Hematopoietic multipotent progenitor cell treated with erythropoietin and hydrocortisone succinate and interleukin-3 and kit ligand, for 15 days (in vitro differentiated cells): Measurements from ENCODE around the gene FAM9B.
"Not testable (repeated sequence)": the region's sequence is repeated elsewhere in the genome, so short reads cannot be mapped to it uniquely, and the experiment has no call there.

Experiments used
- DNase-seq: peaks from one replicate; pipeline ENCODE4 v3.0.0-alpha.2; 2015; ENCODE audit warnings: low spot score

FAM9B gene

DNA sequence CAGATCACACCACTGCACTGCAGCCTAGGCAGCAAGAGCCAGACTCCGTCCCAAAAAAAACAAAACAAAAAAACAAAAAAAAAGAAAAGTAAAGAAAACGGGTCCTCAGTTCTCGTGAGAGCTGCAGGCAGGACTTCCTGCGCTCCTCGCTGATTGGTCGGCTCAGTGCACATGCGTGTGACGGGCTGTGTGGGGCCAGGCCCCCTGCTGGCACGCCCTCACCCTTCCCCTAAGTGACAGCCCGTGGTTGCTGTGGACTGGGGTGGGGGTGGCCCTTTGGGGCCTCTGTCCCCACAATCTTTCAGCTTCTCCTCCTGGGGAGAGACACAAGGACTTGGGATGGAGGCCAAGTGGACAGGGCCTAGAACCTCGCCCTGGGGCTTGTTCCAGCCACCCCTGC is at the start of gene FAM9B:
TSS of gene FAM9B (minus strand) at position 139 of the 400 bp plus-strand sequence. CDS start 1,141 bp downstream, outside the sequence.
- no peak for DNase-seq

DNA sequence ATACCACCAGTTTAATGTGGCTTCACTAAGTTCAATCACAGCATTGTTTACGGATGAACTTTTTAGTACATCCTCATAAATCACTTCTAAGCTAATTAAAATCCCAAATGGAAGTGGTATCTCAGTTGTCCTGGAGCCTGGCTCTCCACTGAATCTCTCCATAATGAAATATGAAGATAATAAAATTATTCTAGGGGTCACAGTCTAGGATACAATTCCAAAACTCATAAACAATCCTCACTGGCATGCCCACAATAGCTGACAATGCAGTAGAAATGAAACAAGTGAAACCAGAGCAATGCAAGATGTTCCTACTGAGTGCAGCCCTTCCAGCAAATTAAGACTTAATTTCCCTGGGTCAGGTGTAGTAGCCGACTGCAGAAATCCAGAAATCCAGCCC is 47.3 kb upstream of the FAM9B start:
- no peak for DNase-seq

DNA sequence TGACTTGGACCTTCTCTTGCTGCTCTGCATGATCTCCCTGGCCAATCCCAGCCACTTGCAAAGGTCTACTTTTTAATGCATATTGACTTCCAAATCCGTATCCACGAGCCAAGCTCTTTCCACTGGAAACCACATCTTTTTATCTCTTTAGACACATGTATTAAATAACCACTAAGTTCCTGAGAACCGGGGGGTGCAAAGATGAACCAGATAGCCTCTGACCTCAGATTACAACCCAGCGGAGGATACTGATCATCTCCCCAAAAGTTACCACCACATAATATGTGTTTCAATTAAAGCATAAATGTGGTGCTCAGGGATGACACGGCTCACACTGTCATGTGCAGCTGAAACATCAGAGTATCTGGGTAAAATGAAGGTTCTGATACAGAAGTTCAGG is 40.4 kb upstream of the FAM9B start:
- no peak for DNase-seq

DNA sequence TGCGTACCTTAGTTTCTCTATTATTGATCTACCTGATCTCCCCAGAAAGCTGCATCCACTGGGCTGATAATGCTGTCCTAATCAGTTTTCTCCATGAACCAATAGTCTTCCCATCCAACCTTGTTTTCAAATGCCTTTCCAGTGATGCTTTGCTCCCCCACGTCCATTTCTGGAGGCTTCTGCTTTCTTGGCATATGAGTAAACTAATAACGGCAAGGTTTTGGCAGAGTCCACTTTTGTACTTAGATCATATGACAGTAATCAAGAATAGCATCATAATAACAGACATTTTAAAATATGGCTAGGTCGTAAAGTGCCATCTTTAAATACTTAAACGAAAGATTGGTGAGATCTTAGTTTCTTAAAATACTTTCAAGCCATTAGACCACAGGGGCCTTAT is 38.4 kb upstream of the FAM9B start:
- no peak for DNase-seq

DNA sequence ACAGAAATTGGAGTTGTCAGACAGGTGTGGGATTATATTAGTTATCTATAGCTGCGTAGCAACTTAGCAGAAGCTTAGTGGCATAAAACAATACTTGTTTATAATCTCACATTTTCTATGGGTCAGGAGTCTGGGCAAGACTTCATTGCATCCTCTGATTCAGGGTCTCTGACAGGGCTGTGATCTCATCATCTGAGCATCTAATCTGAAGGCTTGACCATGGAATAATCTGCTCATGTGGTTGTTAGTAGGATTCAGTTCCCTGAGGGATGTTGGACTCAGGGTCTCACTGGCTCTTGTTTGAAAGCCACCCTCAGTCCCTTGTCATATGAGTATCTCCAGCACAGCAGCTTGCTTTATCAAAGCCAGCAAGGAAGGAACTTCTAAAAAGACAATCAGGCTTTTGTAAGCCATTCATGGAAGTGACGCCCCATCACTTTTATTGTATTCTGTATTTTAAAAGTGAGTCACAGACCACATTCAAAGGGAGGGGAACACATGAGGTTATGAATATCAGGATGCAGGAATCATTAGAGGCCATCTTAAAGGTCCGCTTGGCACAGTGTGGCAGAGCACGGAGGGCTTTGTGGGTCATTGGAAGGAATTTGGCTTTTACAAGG is 37.2 kb upstream of the FAM9B start:
- DNase-seq = no peak

DNA sequence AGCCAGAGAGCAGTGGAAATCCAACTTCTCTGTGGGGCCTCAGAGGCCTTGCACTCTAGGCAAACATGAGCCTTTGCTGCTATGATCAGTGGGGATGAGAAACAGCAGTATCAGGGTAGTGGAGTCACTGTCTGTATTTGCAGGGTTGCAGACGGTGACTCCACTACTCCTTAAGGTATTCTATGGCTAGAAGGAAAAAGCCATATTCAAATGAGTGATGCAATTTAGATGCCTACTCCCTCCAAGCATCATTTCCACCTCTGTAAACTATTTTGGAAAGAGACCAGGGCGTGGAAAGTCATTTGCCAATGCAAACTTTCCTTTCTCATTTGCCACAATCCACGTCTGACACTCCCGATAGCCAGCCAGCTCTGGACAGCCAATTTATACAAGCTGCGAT is 35.6 kb upstream of the FAM9B start:
- no peak for DNase-seq

DNA sequence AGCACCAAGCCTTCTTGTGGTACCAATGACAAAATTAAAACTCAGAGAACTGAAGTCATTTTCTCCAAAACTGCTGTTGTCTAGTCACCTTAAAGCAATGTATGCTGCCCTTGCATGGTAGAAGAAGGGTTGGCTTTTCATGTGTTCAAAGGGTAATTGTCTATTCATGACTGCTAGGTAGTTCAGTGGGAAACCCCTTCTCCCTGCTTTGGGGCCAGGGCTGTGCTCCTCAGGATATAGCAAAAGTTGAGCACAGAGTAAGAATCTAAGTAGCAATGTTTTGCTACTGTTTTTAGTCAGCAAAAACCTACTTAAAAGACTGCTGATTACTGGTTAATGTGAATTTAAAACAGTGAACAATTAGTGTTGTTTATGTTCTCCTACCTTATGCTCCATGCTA is 30.8 kb upstream of the FAM9B start:
- DNase-seq = no peak

DNA sequence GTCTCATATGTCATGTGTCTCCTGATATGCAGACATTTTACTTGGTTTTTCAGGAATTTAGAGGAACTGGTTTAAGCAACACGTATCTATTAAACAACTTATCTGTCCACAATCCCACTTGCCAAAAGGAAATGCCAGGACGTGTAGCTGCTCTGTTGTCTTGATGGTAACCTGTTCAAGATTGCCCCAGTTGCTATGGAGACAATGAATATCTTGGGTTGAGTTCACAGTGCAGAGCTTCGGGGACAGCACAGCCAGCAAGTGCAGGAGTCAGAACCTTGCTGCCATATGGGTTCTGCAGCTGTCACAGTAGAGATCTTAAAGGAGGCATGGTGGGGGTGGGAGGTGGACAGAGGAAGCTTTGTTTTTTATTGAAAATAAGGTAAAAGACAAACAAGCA is 28.7 kb upstream of the FAM9B start:
- DNase-seq = no peak

DNA sequence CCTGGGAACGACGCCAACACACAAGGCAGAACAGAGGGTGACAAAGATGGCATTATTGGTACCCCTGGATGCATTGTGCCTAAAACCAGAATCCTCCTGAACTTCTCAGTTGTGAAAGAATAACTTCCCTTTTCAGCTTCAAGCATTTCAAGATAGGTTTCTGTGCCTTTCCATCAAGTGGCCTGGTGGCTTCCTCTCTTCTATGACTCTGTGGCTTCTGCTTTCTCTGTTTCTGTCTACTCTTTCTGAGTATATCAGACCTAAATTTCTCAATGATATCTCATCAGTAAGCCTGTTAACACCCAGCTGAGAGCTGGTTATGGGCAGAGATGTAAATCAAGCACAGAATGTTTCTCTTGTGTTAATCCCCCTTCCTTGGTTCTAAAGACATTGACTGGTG is 21.4 kb upstream of the FAM9B start:
- no peak for DNase-seq

DNA sequence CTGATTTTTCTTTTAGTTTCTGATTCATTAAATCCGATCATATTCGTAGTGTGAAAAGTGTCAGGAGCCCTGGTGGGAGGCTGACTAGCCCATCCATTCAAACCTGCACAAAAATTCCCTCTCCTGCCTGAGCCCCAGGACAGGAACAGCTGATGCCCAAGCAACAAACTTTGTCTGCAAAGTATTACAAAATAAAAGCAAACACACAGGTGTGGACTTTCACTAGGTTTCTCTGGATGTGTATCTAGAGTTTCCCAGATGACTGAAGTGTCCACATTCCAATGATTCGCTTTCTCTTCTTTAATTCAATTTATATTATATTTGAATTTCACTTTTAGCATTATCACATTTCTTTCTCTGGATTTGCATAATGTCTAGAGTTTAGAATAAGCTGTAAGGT is 18.2 kb upstream of the FAM9B start:
- no peak for DNase-seq

DNA sequence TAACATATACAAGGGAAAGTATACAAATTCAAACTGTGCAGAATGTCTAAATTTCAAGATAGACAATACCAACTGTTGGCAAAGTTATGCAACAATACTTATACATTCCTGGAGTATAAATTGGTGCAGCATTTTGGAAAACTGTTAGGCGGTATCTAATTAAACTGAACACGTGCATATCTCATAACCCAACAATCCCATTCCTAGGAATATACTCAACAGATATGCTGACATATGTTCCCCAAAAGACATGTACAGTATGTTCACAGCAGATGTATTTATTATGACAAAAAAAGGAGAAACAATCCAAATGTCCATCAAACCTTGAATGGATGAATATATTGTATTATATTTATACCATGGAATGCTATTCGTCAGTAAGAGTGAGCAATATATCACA is 16.4 kb upstream of the FAM9B start:
- DNase-seq = no peak

DNA sequence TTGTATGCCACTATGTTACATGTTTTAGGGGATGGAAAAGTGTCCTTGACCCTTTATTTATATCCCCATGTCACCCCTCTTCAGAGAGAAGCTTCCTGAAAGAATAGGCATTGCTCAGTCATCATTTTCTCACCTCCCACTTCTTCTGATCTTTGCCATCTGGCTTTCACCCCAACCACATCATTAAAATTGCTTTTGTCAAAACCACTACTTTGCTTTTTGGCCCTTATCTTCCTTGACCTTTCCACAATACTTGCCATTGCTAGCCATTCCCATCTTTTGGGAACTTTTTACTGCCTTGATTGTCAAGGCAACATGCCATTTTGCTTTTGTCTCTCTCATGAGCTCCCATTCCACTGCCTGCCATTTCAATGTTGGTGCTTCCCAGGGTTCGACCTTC is 14.9 kb upstream of the FAM9B start:
- DNase-seq = no peak

DNA sequence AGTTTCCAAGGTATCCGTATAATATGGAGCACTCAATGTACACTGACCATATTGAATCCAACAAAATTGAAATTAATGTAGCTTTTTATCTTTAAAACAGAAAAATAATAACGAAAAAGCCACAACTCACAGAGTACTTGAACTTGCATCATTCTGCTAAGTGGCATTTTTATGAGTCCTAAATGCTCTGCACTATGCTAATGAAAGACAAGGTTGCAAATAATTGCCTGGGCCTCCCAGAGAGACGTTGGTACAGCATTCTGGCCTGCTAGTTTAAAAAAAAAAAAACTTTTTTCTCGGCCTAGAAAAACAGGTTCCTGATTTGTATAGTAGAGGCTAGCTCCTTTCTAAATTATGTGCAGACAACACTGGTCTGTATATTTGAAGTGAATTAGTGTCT is 4.3 kb upstream of the FAM9B start:
- no peak for DNase-seq

DNA sequence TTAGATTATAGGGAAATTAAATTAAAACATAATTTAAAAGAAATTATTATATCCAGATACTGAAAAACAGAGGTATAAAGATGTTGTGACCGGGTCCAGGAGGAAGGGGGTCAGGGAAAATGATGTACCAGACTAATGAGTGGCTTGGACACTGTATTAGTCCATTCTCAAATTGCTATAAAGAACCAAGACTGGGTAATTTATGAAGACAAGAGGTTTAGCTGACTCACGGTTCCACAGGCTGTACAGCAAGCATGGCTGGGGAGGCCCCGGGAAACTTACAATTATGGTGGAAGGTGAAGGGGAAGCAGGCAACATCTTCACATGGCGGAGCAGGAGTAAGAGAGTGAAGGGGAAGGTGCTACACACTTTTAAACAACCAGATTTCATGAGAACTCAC is 3.4 kb upstream of the FAM9B start:
- no peak for DNase-seq

DNA sequence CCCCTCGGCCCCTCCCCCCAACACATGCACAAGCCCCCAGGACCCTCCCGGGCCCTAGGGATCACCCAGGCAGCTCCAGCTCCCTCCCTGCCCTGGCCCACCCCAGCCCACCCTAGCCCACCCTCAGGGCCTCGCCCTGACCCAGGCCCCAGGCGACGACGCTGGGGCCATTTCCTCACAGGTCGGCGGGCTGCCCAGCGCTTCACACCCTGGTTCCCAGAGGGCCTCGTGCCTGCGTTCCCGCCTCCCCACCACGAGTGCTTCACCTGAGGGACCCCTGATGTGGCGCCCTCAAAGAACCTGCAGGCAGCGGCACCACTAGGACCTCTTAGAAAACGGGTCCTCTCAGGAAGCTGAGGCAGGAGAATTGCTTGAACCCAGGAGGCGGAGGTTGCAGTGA is 341 bp downstream of the FAM9B start:
- no peak for DNase-seq

DNA sequence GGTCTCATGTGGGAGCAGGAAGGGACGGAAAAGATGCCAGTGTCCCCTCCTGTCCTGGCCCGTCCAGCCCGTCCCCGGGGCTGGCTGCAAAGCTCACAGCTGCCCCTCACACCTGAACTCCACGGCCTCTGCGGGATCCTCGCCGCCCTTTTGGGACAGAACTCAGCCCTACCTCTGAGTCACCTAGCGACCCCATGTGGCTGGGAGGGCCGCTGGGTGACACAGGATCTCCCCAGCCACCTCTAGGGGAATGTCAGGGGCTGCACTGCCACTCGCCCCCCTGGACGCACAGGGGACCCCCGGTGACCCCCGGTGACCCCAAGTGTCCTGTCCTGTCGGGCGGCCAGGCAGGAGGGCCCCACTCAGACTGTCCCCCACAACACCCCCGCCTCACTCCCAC is 748 bp downstream of the FAM9B start:
- DNase-seq = no peak

DNA sequence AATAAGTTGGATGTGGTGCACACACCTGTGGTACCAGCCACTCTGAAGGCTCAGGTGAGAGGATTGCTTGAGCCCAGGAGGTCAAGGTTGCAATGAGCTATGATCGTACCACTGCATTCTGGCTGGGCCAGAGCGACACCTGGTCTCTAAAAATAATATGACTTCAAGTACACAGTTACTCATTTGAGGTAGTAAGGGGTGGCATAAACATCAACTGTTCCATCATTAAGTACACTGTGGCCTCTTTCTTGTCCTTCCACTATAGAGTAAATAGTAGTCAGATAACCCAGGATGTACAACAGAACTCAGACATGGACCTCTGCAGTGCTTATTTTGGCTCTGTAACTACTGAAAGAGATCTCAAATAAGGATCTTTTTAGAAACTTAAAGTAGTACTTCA is 10.6 kb downstream of the FAM9B start:
- DNase-seq = no peak

DNA sequence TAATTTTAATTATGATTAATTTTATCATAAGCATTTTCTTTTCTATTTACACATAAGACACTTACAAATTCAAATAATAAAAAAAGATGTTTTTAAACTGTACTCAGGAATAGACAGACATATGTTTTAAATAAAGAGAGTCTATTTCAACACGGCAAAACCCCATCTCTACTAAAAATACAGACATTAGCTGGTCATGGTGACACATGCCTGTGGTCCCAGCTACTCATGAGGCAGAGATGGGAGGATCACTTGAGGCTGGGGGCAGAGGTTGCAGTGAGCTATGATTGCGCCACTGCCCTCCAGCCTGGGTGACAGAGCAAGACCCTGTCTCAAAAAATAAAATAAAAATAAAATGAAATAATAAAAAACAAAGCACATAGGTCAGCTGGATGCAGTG is 14.8 kb downstream of the FAM9B start:
- no peak for DNase-seq

DNA sequence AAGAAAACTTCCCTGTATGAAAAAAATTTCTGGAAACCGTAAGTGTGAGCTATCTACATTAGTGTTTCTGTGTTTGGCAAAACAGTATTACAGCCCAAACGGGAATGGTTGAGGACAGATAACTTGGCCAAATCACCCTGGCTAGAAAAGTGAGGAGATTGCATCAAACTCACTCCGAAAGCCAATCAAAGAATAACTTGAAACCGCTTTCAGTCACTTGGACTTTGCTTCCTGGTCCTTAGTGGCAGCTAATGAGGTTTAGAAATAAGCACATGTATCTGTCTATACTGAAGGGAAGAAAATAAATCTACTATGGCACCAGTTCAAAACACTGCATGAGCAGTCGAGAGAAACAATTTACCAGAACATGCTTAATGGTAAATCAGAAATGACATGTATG is 15.6 kb downstream of the FAM9B start:
- DNase-seq = not testable (repeated sequence)

DNA sequence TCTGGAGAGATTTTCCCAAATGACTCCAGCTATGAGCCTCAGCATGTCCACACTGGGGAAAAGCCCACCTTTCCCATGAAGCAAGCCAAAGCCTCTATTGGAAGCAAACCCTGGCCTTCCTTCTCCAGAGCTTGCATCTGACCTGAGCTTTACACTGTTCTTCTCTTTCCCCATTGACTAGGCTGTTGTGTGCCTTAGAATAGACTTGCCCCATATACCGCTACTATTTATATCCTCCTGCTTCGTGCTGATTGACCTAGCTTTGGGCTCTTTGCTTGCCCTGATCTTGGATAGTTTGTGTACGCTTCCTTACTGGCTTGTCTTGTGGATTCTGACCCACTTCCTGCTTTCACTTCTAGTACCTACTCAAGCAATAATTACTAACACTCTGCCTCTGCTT is 30.9 kb downstream of the FAM9B start:
- DNase-seq = no peak

DNA sequence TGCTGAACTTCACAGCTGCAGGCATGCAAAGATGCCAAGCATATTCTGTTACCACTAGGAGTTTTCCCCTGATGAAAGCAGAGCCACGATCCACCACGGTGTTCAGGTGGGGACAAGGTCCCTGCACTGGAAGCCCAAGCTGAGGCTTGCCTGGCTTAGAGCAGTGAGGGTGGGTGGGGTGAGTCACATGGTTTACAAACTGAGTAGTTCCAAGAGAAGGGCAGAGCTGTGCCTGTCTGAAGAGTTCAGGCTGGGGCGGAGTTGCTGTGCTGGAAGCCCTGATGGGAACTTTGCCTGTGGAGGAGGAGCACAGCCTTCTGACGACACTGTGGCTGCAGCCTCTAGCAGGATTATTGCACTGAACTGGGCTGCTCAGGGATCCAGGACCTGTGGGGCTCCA is 45.5 kb downstream of the FAM9B start:
- no peak for DNase-seq

DNA sequence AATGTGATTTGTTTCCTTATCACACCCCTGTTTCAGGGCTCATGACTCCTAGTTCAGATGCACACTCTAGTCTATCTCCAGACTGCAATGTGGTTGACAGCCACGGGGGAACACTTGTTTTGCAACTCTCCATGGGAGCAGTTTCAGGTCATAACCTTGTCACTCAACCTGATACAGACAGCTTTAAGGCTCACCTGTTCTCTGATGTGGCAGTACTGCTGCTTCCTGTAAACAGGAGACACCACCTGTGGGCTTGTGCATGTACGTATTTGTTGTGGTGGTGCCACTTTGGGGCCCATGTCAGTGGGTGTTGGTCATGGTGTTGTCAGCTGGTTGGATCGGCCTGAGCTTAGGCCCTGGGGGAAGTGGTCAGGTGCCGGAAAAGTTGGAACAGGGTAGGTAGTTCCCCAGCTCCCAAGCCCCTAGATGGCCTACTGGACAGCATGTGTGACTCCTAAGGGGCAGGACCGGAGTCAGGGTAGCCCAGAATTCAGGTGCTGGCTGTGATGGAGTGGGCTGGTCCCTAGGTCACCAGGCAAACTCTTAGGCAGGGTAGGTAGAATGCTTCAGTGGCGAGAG is 46.2 kb downstream of the FAM9B start:
- no peak for DNase-seq

DNA sequence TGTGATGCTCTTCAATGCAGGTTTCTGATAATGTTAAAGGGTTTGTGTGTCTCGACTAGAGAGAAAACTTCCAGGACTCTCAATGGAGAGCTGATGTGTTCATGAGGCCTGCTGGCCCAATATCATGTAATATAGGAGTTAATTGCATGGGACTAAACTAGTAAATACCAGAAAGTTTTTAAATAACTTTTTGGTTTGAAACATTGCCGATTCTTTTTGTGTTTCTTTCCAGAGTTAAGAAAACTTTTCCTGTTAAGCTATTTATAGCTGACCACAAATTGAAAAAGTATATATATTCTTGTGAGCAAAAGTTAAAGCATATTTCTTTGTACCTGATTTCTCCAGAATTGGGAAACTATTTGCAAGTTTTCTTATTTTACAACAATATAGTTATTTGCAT is 49.7 kb downstream of the FAM9B start:
- DNase-seq = no peak

DNA sequence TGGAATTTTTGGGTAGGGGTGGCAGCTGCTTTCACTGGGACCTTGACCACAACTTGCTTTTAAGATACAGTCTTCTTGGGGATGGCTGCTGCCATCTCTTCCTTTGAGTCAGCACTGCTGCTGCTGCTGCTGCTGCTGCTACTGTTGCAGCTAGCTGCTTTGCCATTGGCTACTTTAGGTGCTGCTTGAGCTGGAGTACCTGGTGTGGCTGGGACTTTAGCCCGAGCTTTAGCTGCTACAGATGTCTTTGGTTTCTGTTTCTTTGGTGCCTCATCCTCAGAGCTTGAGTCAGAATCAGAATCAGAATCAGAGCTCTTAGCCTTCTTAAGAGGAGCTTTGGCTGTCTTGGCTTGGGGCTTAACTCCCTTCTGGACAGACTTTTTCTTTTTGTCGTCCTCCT is 52.2 kb downstream of the FAM9B start:
- no peak for DNase-seq

DNA sequence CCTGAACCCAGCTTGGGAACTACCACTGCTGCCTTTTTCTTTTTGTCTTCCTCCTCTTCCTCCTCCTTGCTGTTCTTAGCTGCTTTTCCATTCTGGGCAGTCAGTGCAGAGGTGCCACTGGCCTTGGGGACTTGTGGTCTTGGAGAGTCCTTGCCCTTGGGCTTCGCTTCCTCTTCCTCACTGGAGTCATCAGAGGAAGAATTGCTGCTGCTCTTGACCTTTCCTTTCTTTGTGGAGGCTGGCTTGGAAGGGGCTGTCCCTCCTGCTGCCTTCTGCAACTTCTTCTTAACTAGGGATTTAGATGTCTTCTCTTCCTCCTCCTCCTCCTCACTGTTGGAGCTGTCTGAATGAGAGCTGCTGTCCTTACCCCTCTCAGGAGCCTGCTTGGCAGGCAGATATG is 53.2 kb downstream of the FAM9B start:
- DNase-seq = no peak
